Gastrocnemius medialis (tissue), 4 donors: ENCODE results near the gene CRELD1.

ENCODE experiments used
- POLR2A ChIP-seq, 2 donors: fragments of 450-650 bp; IDR thresholded peaks; one replicate each; pipeline ENCODE4 v1.6.1; 2017; ENCODE audit warnings: antibody characterized with exemption in 2 of 2, mild to moderate bottlenecking in 2 of 2, moderate library complexity in 2 of 2
- TF ChIP-seq, protein P1 (sequence below), 5 experiments: fragments of 450-650 bp in 3 of 5; fragments of 200-600 bp in 2 of 5; sonication (generic) in 2 of 5; IDR thresholded peaks in 4 of 5; conservative IDR thresholded peaks in 1 of 5; 1 replicate in 4 of 5; 2 replicates in 1 of 5; pipeline ENCODE4 v1.5.1; 2016 to 2019; ENCODE audit warnings: antibody characterized with exemption in 5 of 5, mild to moderate bottlenecking in 3 of 5, moderate library complexity in 3 of 5

DNA sequence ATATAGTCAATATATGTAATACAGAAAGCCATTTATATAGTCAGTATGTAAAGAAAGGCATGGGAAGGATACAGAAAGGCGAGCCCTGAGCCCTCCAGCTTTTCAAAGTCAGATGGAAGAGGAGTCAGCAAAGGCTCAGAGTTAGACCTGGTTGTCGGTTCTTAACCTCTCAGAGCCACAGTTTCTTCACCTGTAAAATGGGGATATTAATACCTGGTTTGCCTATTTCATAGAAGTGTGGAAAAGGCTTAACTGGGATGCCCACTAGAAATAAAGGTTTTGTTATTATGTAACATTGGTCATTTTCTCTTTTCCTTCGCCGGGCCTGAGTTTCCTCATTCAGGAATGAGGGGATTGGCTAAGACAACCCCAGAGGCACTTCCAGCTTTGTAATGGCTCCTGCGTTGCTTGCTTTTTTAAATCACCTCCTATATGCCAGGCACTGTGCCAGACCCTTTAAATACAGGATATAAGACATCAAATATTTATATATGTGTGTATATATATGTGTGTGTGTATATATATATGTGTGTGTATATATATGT lies 2.4 kb downstream of the CRELD1 start:
- no peak for TF ChIP-seq POLR2A (IDR thresholded peaks at IDR 0.05)
- TF ChIP-seq, protein P1, sequence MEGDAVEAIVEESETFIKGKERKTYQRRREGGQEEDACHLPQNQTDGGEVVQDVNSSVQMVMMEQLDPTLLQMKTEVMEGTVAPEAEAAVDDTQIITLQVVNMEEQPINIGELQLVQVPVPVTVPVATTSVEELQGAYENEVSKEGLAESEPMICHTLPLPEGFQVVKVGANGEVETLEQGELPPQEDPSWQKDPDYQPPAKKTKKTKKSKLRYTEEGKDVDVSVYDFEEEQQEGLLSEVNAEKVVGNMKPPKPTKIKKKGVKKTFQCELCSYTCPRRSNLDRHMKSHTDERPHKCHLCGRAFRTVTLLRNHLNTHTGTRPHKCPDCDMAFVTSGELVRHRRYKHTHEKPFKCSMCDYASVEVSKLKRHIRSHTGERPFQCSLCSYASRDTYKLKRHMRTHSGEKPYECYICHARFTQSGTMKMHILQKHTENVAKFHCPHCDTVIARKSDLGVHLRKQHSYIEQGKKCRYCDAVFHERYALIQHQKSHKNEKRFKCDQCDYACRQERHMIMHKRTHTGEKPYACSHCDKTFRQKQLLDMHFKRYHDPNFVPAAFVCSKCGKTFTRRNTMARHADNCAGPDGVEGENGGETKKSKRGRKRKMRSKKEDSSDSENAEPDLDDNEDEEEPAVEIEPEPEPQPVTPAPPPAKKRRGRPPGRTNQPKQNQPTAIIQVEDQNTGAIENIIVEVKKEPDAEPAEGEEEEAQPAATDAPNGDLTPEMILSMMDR (IDR thresholded peaks at IDR 0.05 in 4 of 5, conservative IDR thresholded peaks at IDR 0.05 in 1 of 5), result no peak
